Measurements from ENCODE around the gene KRTAP10-10. TPM values are rescaled to one million over a fixed set of nuclear protein-coding genes. Genes with fewer than 3 reads are reported as not detected.
"Not testable (repeated sequence)": the region's sequence is repeated elsewhere in the genome, so short reads cannot be mapped to it uniquely, and the experiment has no call there.

KRTAP10-10 gene, protein sequence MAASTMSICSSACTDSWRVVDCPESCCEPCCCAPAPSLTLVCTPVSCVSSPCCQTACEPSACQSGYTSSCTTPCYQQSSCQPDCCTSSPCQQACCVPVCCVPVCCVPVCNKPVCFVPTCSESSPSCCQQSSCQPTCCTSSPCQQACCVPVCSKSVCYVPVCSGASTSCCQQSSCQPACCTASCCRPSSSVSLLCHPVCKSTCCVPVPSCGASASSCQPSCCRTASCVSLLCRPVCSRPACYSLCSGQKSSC
- not detected for polyA plus RNA-seq

DNA sequence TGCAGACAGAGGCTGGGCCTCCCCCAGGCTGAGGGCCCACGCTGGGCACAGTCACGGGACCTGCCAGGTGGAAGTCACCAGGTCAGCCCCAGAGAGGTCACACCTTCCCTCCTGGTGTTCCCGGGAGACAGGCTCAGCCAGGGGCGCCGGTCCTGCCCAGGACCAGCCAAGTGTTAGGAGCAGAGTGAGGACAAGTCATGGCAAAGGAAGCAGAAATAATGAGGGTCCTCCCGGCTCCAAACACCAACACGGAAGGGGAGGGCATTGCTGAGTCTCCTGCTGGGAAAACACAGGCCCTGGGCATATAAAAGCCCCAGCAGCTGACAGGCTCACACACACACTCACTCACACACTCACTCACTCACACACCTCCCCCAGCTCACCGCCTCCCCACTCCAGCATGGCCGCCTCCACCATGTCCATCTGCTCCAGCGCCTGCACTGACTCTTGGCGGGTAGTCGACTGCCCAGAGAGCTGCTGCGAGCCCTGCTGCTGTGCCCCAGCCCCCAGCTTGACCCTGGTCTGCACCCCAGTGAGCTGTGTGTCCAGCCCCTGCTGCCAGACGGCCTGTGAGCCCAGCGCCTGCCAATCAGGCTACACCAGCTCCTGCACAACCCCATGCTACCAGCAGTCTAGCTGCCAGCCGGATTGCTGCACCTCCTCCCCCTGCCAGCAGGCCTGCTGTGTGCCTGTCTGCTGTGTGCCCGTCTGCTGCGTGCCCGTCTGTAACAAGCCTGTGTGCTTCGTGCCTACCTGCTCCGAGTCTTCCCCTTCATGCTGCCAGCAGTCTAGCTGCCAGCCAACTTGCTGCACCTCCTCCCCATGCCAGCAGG, at the start of gene KRTAP10-10:
TSS of gene KRTAP10-10 (plus strand) at position 339 of the 833 bp plus-strand sequence. CDS start at position 401, 62 bp downstream.
- no peak within 1 kb of the TSS for H3K27ac ChIP-seq (ENCODE audit: low read depth, low read length)
- 37 to 55% (median 45%) methylated on average over 16 to 21 of the region's 21 CpGs for WGBS, 3 donors

DNA sequence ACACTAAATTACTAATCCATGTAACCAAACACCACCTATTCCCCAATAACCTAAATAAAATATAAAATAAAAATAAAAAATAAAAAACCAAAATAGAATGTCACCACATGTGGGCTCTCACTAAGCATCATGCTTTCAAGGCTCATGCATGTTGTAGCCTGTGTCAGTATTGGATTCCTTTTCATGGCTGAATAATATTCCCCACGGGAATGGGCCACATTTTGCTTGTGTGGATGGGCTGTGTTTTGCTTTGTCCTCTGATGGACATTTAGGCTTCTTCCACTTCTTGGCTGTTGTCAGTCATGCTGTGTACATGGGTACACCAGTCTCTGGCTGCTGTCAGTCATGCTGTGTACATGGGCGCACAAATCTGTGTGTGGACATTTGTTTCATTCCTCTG, 48.1 kb upstream of the KRTAP10-10 start:
- H3K27ac ChIP-seq (ENCODE audit: low read depth, low read length), result no peak overlapping the region
- WGBS, 3 donors, result 94 to 100% (median 94%) methylated on average over 2 of the region's 2 CpGs

DNA sequence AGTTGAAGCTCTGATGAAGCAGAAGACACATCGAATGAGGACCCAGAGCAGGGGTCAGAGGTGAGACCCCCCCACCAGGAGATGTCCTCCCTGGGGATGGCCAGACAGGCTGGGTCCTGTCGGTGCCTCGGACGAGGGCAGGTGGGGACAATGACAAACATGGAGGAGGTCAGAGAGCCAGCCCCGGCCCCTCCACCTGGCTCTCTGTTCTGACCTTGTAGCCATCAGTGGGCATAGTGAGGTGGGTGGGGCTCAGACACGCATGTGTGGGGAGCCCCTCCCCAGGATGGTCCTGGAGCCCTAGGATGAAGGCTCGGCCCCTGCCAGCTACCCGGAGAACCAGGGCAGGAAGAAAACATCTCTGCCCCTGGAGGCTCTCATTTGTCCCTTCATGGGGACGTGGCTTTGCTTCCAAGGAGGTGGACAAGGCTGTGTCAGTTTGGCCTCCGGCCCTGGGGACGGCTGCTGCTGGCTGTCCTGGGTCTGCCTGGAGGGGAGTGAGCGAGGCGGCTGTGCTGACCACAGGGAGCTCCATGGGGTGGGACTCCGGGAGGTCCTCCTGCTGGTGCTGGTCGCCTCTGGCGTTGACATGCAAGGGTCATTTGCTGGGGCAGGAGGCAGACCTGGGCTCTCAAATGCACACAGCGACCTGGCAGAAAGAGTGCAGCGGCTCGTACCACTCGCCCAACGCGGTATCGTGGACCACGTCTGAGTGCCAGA, 47.4 kb upstream of the KRTAP10-10 start:
- 69 to 78% (median 74%) methylated on average over 22 to 24 of the region's 24 CpGs for WGBS, 3 donors
- no peak overlapping the region for H3K27ac ChIP-seq (ENCODE audit: low read depth, low read length)

DNA sequence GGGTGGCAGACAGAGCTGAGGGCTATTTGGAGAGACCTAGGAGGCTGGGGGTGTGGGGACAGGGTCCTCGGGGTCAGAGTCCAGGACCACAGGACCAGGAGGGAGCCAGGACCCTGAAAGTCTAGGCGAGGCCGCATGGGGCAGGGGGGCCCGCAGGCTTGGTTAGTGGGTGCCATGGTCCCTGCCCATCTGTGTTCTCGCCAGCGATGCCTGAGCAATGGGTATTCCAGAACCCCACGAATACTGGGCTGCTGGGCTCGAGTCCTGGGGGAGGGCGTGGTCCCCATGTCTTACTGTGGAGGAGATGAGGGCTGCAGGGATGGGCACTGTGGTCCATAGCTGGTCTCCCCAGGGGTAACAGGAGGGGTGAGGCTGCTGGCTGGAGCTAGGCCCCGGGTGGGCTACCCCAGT, 46.8 kb upstream of the KRTAP10-10 start:
- H3K27ac ChIP-seq (ENCODE audit: low read depth, low read length), result no peak overlapping the region
- 74 to 82% (median 76%) methylated on average over 9 to 10 of the region's 10 CpGs for WGBS, 3 donors

DNA sequence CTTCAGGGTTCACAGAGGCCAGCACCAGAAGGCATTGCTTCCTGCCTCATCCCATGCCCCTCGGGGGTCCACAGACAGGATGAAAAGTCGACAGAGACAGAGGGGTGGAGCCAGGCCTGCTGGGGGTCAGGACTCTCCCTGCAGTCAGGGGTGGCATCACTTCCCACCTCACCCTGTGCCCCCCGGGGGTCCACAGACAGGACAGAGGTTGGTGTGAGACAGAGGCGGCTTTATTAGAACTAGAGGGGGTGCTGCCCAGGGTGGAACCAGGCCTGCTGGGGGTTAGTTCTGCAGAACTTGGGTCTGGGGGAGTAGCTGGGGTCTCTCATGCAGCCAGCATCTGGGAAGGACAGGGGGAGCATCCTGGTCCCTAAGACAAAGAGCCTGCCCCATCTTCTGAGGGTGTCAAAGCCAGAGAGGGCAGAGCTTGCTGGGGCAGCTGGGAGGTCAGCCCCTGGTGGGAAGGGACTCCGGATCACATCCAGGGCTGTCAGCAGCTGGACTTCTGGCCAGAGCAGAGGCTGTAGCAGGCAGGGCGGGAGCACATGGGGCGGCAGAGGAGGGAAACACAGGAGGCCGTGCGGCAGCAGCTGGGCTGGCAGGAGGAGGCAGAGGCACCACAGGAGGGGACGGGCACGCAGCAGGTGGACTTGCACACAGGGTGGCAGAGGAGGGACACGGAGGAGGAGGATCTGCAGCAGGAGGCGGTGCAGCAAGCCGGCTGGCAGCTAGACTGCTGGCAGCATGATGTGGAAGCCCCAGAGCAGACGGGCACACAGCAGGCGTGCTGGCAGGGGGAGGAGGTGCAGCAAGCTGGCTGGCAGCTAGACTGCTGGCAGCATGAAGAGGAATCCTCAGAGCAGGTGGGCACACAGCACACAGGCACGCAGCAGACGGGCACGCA, 46.0 kb upstream of the KRTAP10-10 start:
- H3K27ac ChIP-seq (ENCODE audit: low read depth, low read length), result not testable (repeated sequence)
- 45 to 64% (median 59%) methylated on average over 11 to 18 of the region's 19 CpGs for WGBS, 3 donors

DNA sequence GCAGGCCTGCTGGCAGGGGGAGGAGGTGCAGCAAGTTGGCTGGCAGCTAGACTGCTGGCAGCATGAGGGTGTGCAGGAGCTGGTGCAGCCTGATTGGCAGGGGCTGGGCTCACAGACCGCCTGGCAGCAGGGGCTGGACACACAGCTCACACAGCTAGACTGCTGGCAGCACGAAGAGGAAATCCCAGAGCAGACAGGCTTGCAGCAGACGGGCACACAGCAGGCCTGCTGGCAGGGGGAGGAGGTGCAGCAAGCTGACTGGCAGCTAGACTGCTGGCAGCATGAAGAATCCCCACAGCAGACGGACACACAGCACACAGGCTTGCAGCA, 45.4 kb upstream of the KRTAP10-10 start:
- WGBS, 3 donors, result 41 to 57% (median 50%) methylated on average over 1 to 4 of the region's 4 CpGs
- H3K27ac ChIP-seq (ENCODE audit: low read depth, low read length), result not testable (repeated sequence)

DNA sequence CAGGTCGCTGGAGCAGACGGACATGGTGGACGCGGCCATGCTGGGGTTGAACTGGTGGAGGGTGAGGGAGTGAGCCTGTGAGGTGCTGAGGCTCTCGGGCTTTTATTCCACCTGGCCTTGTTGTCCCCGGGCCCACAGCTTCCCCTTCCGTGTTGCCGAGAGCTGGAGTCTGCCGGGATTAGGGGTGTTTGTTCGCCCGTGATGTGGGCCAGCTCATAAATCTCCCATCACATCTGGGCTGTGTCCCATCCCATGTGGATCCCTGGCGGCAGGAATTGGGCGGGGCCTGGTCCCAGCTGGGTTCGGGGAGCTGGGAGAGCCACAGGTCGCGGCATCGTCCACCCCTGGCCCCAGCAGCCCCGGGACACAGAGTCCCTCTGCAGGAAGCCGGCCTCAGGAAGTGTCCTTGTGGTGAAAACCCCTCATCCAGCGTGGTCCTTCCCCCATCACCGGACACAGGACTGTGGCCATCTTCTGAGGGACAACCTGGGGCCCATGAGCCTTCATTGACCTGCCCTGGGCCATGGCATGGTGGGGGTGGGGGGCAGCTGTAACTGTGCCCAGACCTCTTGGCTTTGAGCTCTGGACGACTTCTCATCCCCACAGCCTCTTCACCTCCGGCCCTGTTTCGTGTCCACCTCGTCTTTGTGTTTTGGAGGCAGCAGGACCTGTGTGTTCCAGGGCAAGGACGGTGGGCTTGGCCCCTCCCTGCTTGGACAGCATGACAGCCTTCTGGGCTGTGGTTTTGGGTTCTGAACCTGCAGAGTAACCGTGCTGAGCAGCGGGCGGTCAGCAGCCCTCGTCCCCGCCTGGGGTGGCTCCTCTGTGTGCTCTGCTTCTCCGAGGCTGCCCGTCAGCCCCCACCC, 44.5 kb upstream of the KRTAP10-10 start, which contains the start of gene KRTAP10-6:
TSS of gene KRTAP10-6 (minus strand) at position 60 of the 866 bp plus-strand sequence. CDS start at position 39, 21 bp downstream.
- WGBS, 3 donors, result 45 to 60% (median 59%) methylated on average over 33 of the region's 33 CpGs
- no peak within 1 kb of the TSS for H3K27ac ChIP-seq (ENCODE audit: low read depth, low read length)

DNA sequence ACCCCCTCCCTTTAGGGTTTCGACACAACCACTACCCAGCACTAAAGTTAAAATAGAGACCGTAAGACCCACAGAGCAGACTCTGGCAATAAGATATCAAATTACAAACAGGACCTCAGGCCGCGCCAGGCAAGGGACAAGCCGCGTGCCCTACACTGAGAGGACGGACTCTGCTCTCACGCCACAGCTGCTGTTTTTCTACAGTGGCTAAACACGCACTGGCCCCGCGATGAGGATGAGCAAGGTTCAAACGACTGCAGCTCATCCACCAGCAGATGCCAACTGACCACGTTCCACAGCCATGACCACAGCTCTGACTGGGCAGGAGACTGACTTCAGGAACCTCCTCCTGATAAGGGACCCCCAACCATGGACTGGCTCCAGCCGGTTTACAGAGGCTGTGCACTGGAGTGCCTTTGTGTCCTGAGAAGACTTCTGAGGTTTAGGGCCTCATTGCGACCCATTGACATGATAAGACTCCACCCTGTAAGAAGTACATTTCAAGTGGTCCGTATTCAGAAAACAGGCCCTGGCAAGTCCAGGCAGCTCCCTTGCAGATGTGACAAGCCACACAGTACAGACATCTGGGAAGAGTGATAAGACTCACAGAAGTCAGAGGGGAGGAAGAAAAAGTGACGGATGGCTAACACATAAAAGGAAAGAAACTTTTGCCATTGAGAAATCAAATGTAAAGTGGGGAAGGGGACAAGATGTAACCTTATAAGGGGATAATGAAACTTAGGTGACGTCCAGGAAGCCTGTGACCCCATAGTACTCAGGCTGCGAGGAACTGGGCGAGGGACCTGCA, 43.4 kb upstream of the KRTAP10-10 start:
- WGBS, 3 donors, result 41 to 65% (median 55%) methylated on average over 20 of the region's 20 CpGs
- no peak overlapping the region for H3K27ac ChIP-seq (ENCODE audit: low read depth, low read length)

DNA sequence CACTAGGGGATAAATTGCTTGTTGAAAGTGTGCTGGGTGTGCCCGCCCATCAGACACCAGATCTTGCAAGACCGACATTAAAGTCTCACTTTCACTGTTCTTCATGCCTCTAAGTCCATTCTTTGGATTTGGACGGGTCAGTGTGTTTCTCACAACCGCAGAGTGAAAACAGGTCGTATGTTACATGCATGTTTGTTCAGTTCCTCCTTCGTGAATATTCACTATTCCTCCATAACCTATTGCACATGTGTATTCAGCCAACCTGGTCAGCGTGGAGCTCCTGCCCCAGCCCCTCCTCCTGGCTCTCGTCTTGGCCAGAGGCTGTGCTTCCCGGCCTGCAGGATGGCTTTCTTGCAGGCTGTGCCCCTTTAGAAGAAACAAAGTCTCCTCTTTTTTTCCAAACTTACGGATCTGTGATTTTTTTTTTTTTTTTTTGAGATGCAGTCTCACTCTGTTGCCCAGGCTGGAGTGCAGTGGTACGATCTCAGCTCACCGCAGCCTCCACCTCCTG, 42.7 kb upstream of the KRTAP10-10 start:
- WGBS, 3 donors, result 69 to 80% (median 76%) methylated on average over 12 of the region's 12 CpGs
- no peak overlapping the region for H3K27ac ChIP-seq (ENCODE audit: low read depth, low read length)

DNA sequence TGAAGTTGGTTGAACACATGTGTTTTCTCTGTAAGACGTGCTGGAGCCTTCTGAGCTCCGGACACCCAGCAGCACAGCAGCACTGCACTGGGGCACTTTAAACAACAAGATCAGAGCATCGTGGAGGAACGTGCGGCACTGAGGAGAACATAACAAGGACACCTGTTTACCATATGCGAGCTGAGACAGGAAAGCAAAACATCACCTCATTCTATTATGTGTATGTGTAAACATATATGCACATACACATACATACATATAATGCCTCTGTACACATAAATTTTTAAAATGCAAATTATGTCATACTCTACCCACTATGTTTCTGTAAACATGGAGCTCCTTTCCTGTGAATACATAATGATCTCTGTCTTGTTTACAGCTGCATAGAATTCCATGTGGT, 41.6 kb upstream of the KRTAP10-10 start:
- 59 to 78% (median 74%) methylated on average over 6 of the region's 6 CpGs for WGBS, 3 donors
- H3K27ac ChIP-seq (ENCODE audit: low read depth, low read length), result no peak overlapping the region

DNA sequence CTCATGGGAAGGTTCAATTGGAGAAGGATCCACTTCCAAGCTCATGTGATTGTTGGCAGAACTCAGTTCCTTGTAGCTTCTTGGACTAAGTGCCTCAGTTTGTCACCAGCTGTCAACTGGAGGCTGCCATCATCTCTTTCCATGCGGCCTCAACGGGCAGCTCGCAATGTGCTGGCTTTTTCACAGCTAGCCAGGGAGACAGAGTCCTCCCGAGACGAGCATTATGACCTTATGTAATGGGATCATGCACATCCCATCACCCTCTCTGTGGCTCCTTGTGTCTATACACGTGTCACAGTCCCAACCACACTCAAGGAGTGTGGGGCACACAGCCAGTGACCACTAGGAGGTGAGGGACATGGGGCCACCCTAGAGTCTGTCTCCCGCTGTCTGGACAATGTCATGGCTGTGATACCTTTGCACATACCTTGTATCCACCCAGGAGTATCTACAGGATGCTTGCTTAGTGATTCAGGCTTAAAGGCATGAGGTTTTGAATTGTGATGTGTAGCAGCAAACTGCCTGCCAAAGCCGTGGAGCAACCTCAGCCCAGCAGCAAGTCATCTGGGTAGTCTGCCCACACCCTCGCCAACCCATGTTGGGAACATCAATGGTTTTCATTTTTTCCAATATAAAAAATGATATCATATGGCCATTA, 41.0 kb upstream of the KRTAP10-10 start:
- WGBS, 3 donors, result 71 to 82% (median 81%) methylated on average over 9 of the region's 9 CpGs

DNA sequence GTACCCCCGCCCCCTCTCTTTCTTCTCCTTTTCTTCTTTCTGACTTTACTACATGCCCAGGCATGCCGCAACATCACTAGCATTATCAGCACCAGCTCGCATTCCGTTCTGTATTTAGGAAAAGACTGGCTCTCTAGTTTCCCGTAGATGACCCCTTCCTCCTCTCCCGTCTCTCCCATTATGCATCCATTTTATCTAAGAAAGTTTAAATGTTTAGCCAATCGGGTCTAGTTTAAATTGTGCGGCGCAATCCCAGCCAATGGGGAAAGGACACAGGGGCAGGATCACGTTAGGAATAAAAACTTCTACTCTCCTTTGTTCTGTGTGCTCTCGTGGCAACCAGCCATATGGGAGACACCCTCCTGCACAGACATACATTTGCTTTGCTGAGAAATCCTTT, 39.1 kb upstream of the KRTAP10-10 start:
- 59 to 75% (median 75%) methylated on average over 11 of the region's 11 CpGs for WGBS, 3 donors
- H3K27ac ChIP-seq (ENCODE audit: low read depth, low read length), result no peak overlapping the region

More for the DNA sequence above, 41.0 kb upstream of the KRTAP10-10 start:
- H3K27ac ChIP-seq (ENCODE audit: low read depth, low read length), result no peak overlapping the region

DNA sequence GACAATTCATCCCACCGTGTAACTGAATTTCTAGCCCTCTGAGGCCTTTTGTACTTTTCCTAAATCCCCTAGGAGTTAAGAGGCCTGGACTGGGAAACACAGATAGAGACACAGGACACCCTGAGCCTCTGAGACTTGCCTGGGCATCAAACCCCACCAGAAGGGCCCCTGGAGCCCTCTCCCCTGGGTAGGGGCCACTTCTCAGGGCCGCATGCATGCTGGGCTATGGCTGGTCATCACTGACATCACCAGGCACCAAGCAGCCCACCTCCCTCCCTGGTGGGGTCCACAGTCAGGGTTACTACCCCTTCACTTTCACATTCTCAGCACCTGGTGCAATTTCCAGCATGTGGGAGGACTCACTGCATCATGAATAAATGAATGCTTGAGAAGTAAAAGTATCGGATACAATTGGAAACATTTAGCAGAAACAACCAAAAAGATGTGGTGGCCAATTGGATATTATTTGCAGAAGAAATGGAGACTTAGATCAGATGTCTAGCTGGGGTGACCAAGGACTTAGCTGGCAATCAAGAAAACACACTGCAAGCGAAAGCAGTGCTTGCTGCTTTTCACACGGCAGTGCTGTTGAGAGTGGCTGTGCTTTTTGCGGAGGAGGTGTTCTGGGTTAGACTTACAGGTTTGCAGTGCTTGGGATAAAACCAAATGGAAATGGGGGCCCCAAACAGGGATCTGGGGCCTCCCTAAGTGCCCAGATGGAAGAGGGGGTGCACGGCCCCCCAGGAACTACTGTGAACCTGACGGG, 37.7 kb upstream of the KRTAP10-10 start:
- H3K27ac ChIP-seq (ENCODE audit: low read depth, low read length), result no peak overlapping the region
- 79 to 84% (median 83%) methylated on average over 8 of the region's 8 CpGs for WGBS, 3 donors

DNA sequence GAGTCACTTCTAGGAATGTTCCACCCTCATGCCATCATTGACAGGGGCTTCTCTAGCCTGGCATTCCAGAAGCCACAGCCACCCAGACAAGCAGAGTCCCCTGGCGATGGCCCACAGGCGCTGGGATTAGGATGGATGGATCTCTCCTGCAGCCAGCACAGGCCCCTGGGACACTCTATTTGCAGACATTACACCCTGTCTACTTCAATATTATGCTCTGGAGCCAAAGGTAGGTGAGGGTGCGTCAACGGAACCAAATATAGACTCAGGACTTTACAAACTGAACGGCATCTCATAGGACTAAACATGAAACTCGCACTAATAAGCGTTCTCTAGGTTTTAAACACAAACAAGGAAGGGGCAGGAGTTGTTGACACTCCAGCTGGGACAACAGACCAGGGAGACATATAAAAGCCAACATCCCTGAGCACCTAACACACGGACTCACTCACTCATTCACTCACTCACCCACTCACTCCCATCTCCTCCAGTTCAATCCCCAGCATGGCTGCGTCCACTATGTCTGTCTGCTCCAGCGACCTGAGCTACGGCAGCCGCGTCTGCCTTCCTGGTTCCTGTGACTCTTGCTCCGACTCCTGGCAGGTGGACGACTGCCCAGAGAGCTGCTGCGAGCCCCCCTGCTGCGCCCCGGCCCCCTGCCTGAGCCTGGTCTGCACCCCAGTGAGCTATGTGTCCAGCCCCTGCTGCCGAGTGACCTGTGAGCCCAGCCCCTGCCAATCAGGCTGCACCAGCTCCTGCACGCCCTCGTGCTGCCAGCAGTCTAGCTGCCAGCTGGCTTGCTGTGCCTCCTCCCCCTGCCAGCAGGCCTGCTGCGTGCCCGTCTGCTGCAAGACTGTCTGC, 36.8 kb upstream of the KRTAP10-10 start, which contains the start of gene KRTAP10-7:
TSS of gene KRTAP10-7 (plus strand) at position 480 of the 861 bp plus-strand sequence. CDS start at position 505, 25 bp downstream.
- H3K27ac ChIP-seq (ENCODE audit: low read depth, low read length), result not testable (repeated sequence)
- WGBS, 3 donors, result 62 to 76% (median 67%) methylated on average over 15 to 23 of the region's 23 CpGs
